ENCODE measurements around the gene METAP2.

Gene METAP2

GRCh38 chr12:95516757-95517156 lies 42.8 kb downstream of the METAP2 start:
- DNase-seq: no peak

GRCh38 chr12:95517246-95517645 lies 43.3 kb downstream of the METAP2 start:
- DNase-seq: no peak

GRCh38 chr12:95518944-95519343 lies 45.0 kb downstream of the METAP2 start:
- no peak for DNase-seq

- no peak for DNase-seq
Observed at GRCh38 chr12:95520816-95521215, 46.9 kb downstream of the METAP2 start.

- no peak for DNase-seq
Observed at GRCh38 chr12:95522692-95523091, 48.7 kb downstream of the METAP2 start.

GRCh38 chr12:95528431-95528830 lies 54.5 kb downstream of the METAP2 start:
- no peak for DNase-seq

GRCh38 chr12:95529693-95530225 lies 55.8 kb downstream of the METAP2 start:
- no peak for DNase-seq

- DNase-seq: no peak
Observed at GRCh38 chr12:95532851-95533250, 58.9 kb downstream of the METAP2 start.

GRCh38 chr12:95533985-95534384 lies 60.0 kb downstream of the METAP2 start:
- no peak for DNase-seq

GRCh38 chr12:95538006-95538405 lies 64.1 kb downstream of the METAP2 start:
- no peak for DNase-seq

GRCh38 chr12:95538656-95539055 lies 64.7 kb downstream of the METAP2 start:
- no peak for DNase-seq

- no peak for DNase-seq
Observed at GRCh38 chr12:95541436-95541835, 67.5 kb downstream of the METAP2 start.

GRCh38 chr12:95543305-95543704 lies 69.4 kb downstream of the METAP2 start:
- DNase-seq: no peak

- DNase-seq: no peak
Observed at GRCh38 chr12:95544756-95545155, 70.8 kb downstream of the METAP2 start.

- no peak for DNase-seq
Observed at GRCh38 chr12:95545303-95545702, 71.4 kb downstream of the METAP2 start.

- peak; percentile 18 for DNase-seq
Observed at GRCh38 chr12:95545731-95546490, 72.0 kb downstream of the METAP2 start.

GRCh38 chr12:95546491-95546813 lies 72.5 kb downstream of the METAP2 start:
- no peak for DNase-seq

- DNase-seq: no peak
Observed at GRCh38 chr12:95547522-95548055, 73.6 kb downstream of the METAP2 start.

- DNase-seq: no peak
Observed at GRCh38 chr12:95548056-95548538, 74.1 kb downstream of the METAP2 start.

- peak; percentile 56 for DNase-seq
Observed at GRCh38 chr12:95548539-95549391, 74.8 kb downstream of the METAP2 start.

- DNase-seq: no peak
Observed at GRCh38 chr12:95549392-95550084, 75.6 kb downstream of the METAP2 start.

- no peak for DNase-seq
Observed at GRCh38 chr12:95551305-95551704, 77.4 kb downstream of the METAP2 start, which contains the start of gene USP44. USP44 (minus strand) TSS chr12:95551476; CDS start chr12:95534256, 17,220 bp downstream.
